Endothelial cell of umbilical vein (primary cell): ENCODE measurements around the gene MED26. TPM values are rescaled to one million over a fixed set of nuclear protein-coding genes. Genes with fewer than 3 reads are reported as not detected.
"Not testable (repeated sequence)": the region's sequence is repeated elsewhere in the genome, so short reads cannot be mapped to it uniquely, and the experiment has no call there.

Experiments
- BruUV-seq: library from RNA; stranded (reverse); fragments of 400-500 nt; replicated peaks from 2 replicates; lab custom pipeline; 2021; lab: Mats Ljungman, UMichigan
- CTCF ChIA-PET: fragments of 300-600, 350-600 bp; sonication (Branson Sonifier 250); formaldehyde crosslinking; loops from one replicate; lab custom pipeline; 2021; ENCODE audit warnings: antibody characterized with exemption, inconsistent platforms; lab: Charles Lee
- POLR2A ChIA-PET: fragments of 300-600, 350-600 bp; sonication (Branson Sonifier 250); formaldehyde crosslinking; loops from one replicate; lab custom pipeline; 2021; ENCODE audit warnings: antibody characterized with exemption, inconsistent platforms; lab: Charles Lee
- DNase-seq: peaks from one replicate; pipeline ENCODE4 v3.0.0-alpha.2; 2011; ENCODE audit warnings: low read depth, low spot score
- FAIRE-seq: peaks from 2 replicates; lab custom pipeline; 2011; peaks lifted over from hg19 to GRCh38; lab: Jason Lieb, UNC
- H2AFZ ChIP-seq: 2 replicates; pipeline ENCODE4 v1.6.0; 2012; ENCODE audit warnings: low read depth, low read length, control low read depth, inconsistent platforms
- H3K27ac ChIP-seq: 2 replicates; pipeline ENCODE4 v1.5.1; 2011; ENCODE audit warnings: low read depth, mild to moderate bottlenecking, control low read depth, low read length, moderate library complexity; ENCODE audit not compliant: insufficient read depth
- H3K27me3 ChIP-seq, 2 experiments: 2 replicates each; pipeline versions ENCODE4 v1.6.0 to v1.6.1; 2011; ENCODE audit warnings: low read length in 2 of 2, mixed read lengths in 1 of 2; ENCODE audit not compliant: control insufficient read depth in 2 of 2, insufficient read depth in 2 of 2
- H3K36me3 ChIP-seq, 2 experiments: 2 replicates in 1 of 2; 3 replicates in 1 of 2; pipeline ENCODE4 v1.5.1; 2011; ENCODE audit warnings: low read length in 2 of 2, mild to moderate bottlenecking in 1 of 2, moderate library complexity in 1 of 2; ENCODE audit not compliant: control insufficient read depth in 2 of 2, insufficient read depth in 2 of 2; ENCODE audit errors: extremely low read depth in 1 of 2
- H3K4me1 ChIP-seq: 3 replicates; pipeline ENCODE4 v1.5.1; 2011; ENCODE audit warnings: mild to moderate bottlenecking, low read length; ENCODE audit not compliant: control insufficient read depth, insufficient read depth; ENCODE audit errors: extremely low read depth
- H3K4me2 ChIP-seq: 2 replicates; pipeline ENCODE4 v1.6.1; 2011; ENCODE audit warnings: low read length, control low read depth, mixed read lengths; ENCODE audit not compliant: insufficient read depth
- H3K4me3 ChIP-seq, 3 experiments: fragments of 200-600 bp in 1 of 3; sonication (generic), shearing (Covaris generic) in 1 of 3; replicated peaks in 1 of 3; 2 replicates each; pipeline ENCODE4 v1.5.1; 2011 to 2016; ENCODE audit warnings: control low read depth in 3 of 3, low read length in 3 of 3, mild to moderate bottlenecking in 2 of 3, inconsistent platforms in 1 of 3, low read depth in 1 of 3, moderate library complexity in 1 of 3; ENCODE audit not compliant: insufficient read depth in 1 of 3
- H3K79me2 ChIP-seq: 2 replicates; pipeline ENCODE4 v1.6.0; 2012; ENCODE audit warnings: low read length, inconsistent platforms; ENCODE audit not compliant: control insufficient read depth, insufficient read depth
- H3K9ac ChIP-seq: replicated peaks from 2 replicates; pipeline ENCODE3; 2011; ENCODE audit warnings: low read length, control low read depth; ENCODE audit not compliant: insufficient read depth; ENCODE audit errors: extremely low read depth
- H3K9me1 ChIP-seq: replicated peaks from 3 replicates; pipeline ENCODE4 v1.6.0; 2011; ENCODE audit warnings: mild to moderate bottlenecking, low read length; ENCODE audit not compliant: control insufficient read depth, insufficient read depth; ENCODE audit errors: extremely low read depth
- H3K9me3 ChIP-seq: replicated peaks from 2 replicates; pipeline ENCODE4 v1.5.1; 2012; ENCODE audit warnings: low read length, inconsistent platforms; ENCODE audit not compliant: control insufficient read depth, insufficient read depth
- H4K20me1 ChIP-seq: replicated peaks from 2 replicates; pipeline ENCODE3; 2011; ENCODE audit warnings: mild to moderate bottlenecking, low read length; ENCODE audit not compliant: control insufficient read depth, insufficient read depth; ENCODE audit errors: extremely low read depth
- EZH2 ChIP-seq: IDR thresholded peaks from 2 replicates; pipeline ENCODE4 v1.6.1; 2012; ENCODE audit warnings: borderline replicate concordance, low read depth, mild to moderate bottlenecking, moderate library complexity, low read length, inconsistent platforms; ENCODE audit not compliant: severe bottlenecking
- FOS ChIP-seq: IDR thresholded peaks from 2 replicates; pipeline ENCODE4 v1.6.1; 2011; ENCODE audit warnings: mild to moderate bottlenecking, low read length, moderate library complexity, borderline replicate concordance; ENCODE audit not compliant: insufficient read depth
- GATA2 ChIP-seq: IDR thresholded peaks from 2 replicates; pipeline ENCODE4 v1.7.0; 2011; ENCODE audit warnings: low read depth, mild to moderate bottlenecking, moderate library complexity, mixed read lengths, low read length; ENCODE audit not compliant: insufficient read length, insufficient read depth
- JUN ChIP-seq: IDR thresholded peaks from 2 replicates; pipeline ENCODE4 v1.6.1; 2011; ENCODE audit warnings: borderline replicate concordance, low read depth; ENCODE audit not compliant: insufficient read length, insufficient read depth
- MAX ChIP-seq: IDR thresholded peaks from 2 replicates; pipeline ENCODE4 v1.6.1; 2011; ENCODE audit not compliant: insufficient read depth, insufficient read length
- POLR2A ChIP-seq: IDR thresholded peaks from 2 replicates; pipeline ENCODE4 v1.6.1; 2012; ENCODE audit warnings: low read depth, mild to moderate bottlenecking, control low read depth, low read length
- POLR2AphosphoS5 ChIP-seq: IDR thresholded peaks from 2 replicates; pipeline ENCODE4 v1.6.1; 2012; ENCODE audit warnings: low read depth, mild to moderate bottlenecking, control low read depth, low read length, moderate library complexity; ENCODE audit not compliant: insufficient read depth
- dilution Hi-C: fragments of 300-500 bp; cut with MboI; formaldehyde crosslinking; loops from one replicate; pipeline ENCODE4 v1.15.0; 2019; ENCODE audit warnings: low sequenced_read_pairs; ENCODE audit not compliant: extremely low pct_ligation_motif_present
- intact Hi-C: fragments of 100-400 bp; cut with micrococcal nuclease; formaldehyde crosslinking; loops from one replicate; pipeline ENCODE4 v1.10.0; 2022
- polyA plus RNA-seq, 4 experiments: library from polyadenylated mRNA; depleted of rRNA in 3 of 4; stranded (reverse) in 3 of 4; unstranded in 1 of 4; fragments of >200 nt; gene quantifications; 2 replicates each; pipeline versions ENCODE4 v1.2.1 to v1.2.3, GENCODE V29; 2011 to 2012; ENCODE audit warnings: missing spikeins in 1 of 4
- total RNA-seq: library from RNA; stranded (reverse); gene quantifications from 2 replicates; pipeline ENCODE4 v1.2.3, GENCODE V29; 2021

MED26 gene
- total and polyA plus RNA-seq, 2 donors (not counting 3 experiments of a cell fraction or from before 2014, with no cell fraction given) = 5.6 to 13.4 TPM

GRCh38 chr19:16671652-16672274 lies 43.8 kb upstream of the MED26 start:
- BruUV-seq = no TSS peak
- H2AFZ ChIP-seq = no peak overlapping the region

GRCh38 chr19:16670291-16670690 lies 42.3 kb upstream of the MED26 start:
- no peaks in the 10 kb centered on the region for H3K79me2 ChIP-seq
- intact Hi-C loops (no loop called here), dilution Hi-C loops (no loop called here)
- no peak overlapping the region for H2AFZ ChIP-seq
- no peaks in the 10 kb centered on the region for H3K9me1 ChIP-seq
- H3K4me2 ChIP-seq = no peak overlapping the region
- H3K9me3 ChIP-seq = no peaks in the 10 kb centered on the region
- DNase-seq = no peak
- POLR2A ChIA-PET = no interaction called here
- no peak overlapping the region for H3K27ac ChIP-seq
- H3K4me1 ChIP-seq = no peaks in the 10 kb centered on the region
- H3K4me3 ChIP-seq = no peak overlapping the region
- H3K9ac ChIP-seq = no peak overlapping the region
- no peak for TF ChIP-seq POLR2A
- TF ChIP-seq GATA2 = no peak
- TF ChIP-seq JUN = no peak
- no peak for TF ChIP-seq EZH2
- TF ChIP-seq FOS = no peak
- no peak for TF ChIP-seq MAX
- TF ChIP-seq POLR2AphosphoS5 = no peak
- FAIRE-seq = no peak
- H4K20me1 ChIP-seq = no peaks in the 10 kb centered on the region
- no peaks in the 10 kb centered on the region for H3K27me3 ChIP-seq
- H3K36me3 ChIP-seq = no peaks in the 10 kb centered on the region
- CTCF ChIA-PET = no interaction called here
- BruUV-seq = no TSS peak

More at GRCh38 chr19:16671652-16672274, 43.8 kb upstream of the MED26 start:
- Histone ChIP-seq H3K9me3 (no peaks in the 10 kb centered on the region), H3K79me2 (no peaks in the 10 kb centered on the region), H3K4me1 (no peaks in the 10 kb centered on the region), H3K9ac (no peak overlapping the region), H3K27ac (no peak overlapping the region), H3K36me3 (no peaks in the 10 kb centered on the region), H3K27me3 (no peaks in the 10 kb centered on the region), H3K9me1 (no peaks in the 10 kb centered on the region), H4K20me1 (no peaks in the 10 kb centered on the region), H3K4me3 (no peak overlapping the region), H3K4me2 (no peak overlapping the region)
- TF ChIP-seq GATA2 = no peak
- ChIA-PET POLR2A (interaction anchor here (0.6 kb wide), 2 partner anchors 27 to 717 kb away, joined by 3 to 4 read pairs; no protein-coding TSS in a partner anchor), CTCF (interaction anchor here (1.4 to 1.5 kb wide), 3 partner anchors 8 to 126 kb away, joined by 3 to 8 read pairs (median 3); no protein-coding TSS in a partner anchor)
- DNase-seq = no peak
- FAIRE-seq = no peak
- intact Hi-C loops (no loop called here), dilution Hi-C loops (no loop called here)

- CTCF ChIA-PET = interaction anchor here (0.7 kb wide), 1 partner anchor 88 kb away, joined by 3 read pairs; no protein-coding TSS in a partner anchor
- dilution Hi-C loops, BruUV-seq: not testable (repeated sequence)
These were observed 40.7 kb upstream of the MED26 start for GRCh38 chr19:16668702-16669101.

More at GRCh38 chr19:16668702-16669101, 40.7 kb upstream of the MED26 start:
- H3K9ac ChIP-seq, DNase-seq, H3K27ac ChIP-seq, H2AFZ ChIP-seq, FAIRE-seq, H4K20me1 ChIP-seq, H3K9me3 ChIP-seq, H3K4me1 ChIP-seq, H3K4me3 ChIP-seq, intact Hi-C loops, H3K4me2 ChIP-seq, POLR2A ChIA-PET, H3K36me3 ChIP-seq, H3K79me2 ChIP-seq, H3K27me3 ChIP-seq, H3K9me1 ChIP-seq: not testable (repeated sequence)
